GM18505 (cell line): ENCODE measurements around the gene EYA4.

Experiments used
- ATAC-seq: cut with Tn5 transposase; IDR thresholded peaks from one replicate; pipeline ENCODE4 v1.9.1; 2021; ENCODE audit not compliant: unreplicated experiment
- POLR2A ChIP-seq: IDR thresholded peaks from 4 replicates; pipeline ENCODE4 v1.6.1; 2011; ENCODE audit warnings: borderline replicate concordance; ENCODE audit not compliant: insufficient read depth, insufficient read length; ENCODE audit errors: extremely low read depth

The EYA4 gene

DNA sequence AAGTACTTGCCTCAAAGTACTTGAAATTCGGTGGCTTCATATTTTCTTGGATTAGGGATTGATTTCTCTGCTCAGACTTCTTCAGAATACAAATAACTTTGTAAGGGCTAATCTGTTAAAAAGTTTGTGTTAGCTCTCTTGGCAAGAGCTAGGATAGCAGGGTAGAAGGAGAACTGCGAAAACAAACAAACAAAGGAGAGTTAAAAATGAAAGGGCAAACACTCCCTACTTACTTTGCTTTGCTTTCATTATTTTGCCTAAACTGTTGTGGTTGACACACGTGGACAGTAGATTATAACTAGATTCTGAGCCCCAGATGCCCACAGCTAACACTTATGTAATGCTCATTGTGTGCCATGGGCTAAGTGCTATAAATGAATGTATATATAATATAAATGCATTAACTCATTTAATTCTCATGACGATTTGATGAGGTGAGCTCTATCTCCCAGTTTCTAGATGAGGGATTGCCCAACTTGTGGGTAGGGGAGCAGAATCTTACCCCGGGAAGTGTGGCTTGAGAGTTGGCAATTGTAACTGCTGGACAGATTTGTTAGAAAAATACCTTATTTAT, 48.7 kb downstream of the EYA4 start:
- ATAC-seq: no peak
- TF ChIP-seq POLR2A: no peak

GRCh38 chr6:133290930-133291329, 49.8 kb downstream of the EYA4 start:
- ATAC-seq: no peak
- no peak for TF ChIP-seq POLR2A

DNA sequence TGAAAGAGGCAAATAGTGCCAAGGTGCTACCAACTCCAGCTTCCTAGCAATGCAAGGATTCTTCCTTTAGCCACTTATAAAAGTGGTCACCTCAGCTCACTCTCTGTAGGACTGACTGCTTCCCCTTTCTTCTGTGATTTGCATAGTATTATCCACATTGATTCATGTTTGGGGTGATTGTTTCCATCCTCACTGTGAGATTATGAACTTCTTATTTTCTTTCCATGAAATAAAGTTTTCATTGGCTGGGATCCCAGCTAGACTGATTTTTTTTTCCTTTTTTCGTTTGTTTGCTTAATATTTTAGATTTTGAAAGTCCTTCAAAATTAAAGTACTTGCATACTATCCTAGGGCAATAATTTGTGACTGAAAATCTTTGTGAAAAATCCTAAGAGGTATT, 50.5 kb downstream of the EYA4 start:
- TF ChIP-seq POLR2A: no peak
- ATAC-seq: no peak

DNA sequence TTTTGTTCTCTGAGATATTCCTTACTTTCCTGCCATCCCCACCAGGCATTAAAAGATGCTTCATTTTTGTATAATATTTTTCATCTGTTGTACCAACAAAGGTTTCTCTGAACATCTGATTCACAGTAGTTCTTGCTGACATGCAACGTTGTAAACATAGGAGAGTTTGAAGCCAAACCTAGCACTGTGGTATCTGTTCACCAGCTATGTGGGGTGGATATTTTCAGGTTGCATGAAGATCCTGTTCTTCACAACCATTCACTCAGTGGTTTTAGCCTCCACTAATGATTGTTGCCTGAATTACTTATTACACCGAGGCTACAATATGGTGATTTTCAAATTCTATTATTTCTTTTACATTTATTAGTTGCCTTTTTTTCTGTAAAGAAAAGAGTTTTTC, 56.5 kb downstream of the EYA4 start:
- no peak for ATAC-seq
- TF ChIP-seq POLR2A: no peak

GRCh38 chr6:133298335-133298734, 57.2 kb downstream of the EYA4 start:
- no peak for ATAC-seq
- TF ChIP-seq POLR2A: no peak

DNA sequence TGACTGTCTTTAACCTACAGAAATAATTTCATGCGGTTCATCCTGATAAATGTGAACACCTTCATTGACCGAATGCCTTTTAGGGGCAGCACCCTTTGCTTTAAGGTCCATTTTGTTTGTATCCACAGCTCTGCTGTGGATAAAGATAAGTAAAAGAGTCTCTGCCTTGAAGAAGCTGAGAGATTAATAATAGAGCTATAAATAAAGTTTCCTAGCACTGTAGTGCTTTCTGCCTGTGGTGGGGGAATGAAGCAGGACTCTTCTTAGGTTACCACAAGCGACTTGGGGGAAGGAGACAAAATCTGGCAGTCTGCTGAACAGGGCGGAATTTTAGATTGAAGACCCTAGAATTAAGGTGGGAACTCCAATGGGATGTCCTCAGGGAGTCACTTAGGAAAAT, 57.6 kb downstream of the EYA4 start:
- TF ChIP-seq POLR2A: no peak
- ATAC-seq: no peak

DNA sequence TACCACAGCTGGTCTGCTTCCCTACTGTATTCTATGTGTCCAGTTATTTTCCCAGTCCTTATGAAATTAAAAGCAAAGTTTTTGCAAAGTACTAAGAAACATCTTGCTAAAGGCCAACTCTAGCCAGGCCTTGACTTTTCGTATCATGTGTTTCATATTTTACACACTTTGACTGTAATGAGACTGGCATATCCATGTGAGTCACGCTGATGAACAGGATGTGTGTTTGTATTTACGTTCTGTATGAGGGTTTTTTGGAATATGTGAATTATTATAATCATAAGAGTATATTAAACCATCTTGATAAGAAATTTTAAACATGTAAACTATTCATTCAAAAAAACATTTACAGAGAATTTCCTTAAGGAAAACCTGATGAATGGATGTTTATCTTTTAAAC, 59.7 kb downstream of the EYA4 start:
- ATAC-seq: no peak
- no peak for TF ChIP-seq POLR2A

DNA sequence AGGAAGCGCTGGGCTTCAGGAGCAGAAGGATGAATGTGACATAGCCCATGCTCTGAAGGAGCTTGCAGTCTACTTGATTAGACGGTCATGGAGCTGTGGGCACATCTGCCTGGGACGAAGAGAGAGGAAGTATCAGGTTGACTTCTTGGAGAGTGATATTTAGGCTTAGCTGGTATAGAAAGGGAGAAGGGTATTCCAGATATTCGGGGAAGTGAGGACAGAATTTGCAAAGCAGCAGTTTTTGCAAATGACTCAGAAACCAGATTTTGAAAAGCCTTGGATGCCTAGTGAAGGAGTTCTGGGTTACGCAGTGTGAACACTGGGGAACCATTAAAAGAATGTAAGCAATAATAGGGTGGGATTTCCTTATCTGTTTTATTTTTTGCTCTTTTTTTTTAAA, 60.7 kb downstream of the EYA4 start:
- TF ChIP-seq POLR2A: no peak
- ATAC-seq: no peak

DNA sequence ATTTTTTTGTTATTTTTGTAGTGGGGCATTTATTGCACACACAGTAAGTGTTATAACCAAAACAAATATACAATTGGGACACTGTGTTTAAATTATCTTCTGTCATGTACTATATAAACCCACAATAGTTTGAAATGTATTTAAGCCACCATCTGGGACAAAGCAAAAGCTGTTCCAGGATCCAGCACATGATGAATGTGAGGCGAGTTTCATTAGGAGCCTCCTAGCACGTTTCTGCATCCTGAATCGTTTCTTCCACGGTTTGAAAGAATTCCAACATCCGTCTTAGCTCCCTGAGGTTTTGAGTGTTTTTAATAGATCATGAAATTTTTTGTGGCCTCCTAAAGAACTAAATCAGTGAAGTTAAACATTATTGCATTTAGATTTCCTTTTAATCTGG, 65.8 kb downstream of the EYA4 start:
- ATAC-seq: no peak
- TF ChIP-seq POLR2A: no peak

- ATAC-seq: no peak
- TF ChIP-seq POLR2A: no peak
Observed at GRCh38 chr6:133309579-133309978, 68.4 kb downstream of the EYA4 start.

DNA sequence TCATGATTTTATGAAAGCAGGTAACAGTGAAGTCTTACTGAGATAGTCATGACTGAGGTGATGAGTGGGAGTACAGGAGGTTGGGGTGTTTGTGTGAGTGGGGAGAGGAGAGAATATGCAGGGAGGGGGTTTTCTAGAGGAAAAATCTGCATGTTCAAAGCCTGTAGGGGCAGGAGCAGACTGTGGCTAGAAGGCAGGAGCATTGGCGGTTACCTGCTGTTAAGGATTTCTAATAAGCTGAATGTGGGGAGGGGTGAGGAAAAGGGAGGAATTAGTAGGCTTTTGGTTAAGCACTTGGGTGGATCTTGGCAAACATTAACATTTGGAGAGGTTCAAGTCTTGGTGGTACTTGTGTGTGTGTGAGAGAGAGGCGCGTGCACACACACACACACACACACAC, 70.8 kb downstream of the EYA4 start:
- TF ChIP-seq POLR2A: no peak
- no peak for ATAC-seq

DNA sequence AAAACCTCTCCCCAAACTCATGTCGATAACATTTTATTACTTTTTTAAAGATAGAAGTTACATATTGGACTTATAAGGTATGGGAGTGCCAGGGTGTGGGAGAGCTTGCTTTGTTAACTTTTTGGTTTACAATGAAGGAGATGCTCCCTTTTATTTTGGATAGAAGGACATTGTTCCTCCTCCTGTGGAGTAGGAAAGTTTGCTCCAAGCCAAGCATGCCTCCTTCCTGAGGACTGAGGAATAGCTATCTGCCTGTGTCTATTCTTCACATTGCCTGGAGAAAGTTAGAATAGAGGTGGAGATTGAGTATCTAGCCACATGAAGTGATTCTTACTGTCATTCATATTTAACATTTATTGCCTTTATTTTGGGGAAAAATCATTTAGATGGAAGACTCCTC, 71.9 kb downstream of the EYA4 start:
- ATAC-seq: no peak

DNA sequence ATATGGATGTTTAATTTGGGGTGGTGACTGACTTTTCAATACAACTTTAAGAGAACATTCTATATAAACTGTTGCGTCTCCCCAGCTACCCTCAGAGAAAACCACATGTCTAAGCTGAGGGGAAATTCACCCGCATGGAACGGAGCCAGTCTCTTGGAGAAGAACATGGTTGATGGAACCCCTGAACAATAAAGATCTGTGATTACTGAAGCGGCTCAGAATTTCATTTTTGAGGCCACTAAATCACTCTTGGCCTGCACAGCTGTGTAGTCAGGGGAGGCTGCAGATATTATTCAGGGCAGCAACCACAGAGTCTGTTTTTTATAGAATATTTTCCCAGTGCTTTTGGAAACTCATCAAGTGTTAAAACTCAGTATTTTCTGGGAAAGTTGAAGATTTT, 73.8 kb downstream of the EYA4 start:
- TF ChIP-seq POLR2A: no peak
- ATAC-seq: no peak

More for the DNA sequence above, 71.9 kb downstream of the EYA4 start:
- no peak for TF ChIP-seq POLR2A

GRCh38 chr6:133315811-133316210, 74.7 kb downstream of the EYA4 start:
- TF ChIP-seq POLR2A: no peak
- ATAC-seq: no peak

DNA sequence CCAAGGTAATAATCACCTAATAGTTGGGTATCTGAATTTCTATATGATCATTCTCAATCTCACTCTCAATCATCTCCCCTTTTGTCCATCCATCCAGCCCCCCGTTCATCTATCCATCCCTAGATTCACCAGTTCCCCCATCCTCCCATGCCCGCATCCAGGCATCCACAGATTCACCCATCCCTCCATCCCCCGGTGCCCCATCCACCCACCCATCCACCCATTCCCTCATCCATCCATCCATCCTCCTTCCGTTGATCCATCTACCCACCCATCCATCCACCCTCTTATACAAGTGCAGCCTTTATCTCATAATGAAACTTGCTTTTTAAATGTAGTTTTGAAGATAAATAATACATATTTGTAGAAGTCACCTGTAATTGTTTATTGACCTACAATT, 76.5 kb downstream of the EYA4 start:
- no peak for TF ChIP-seq POLR2A
- ATAC-seq: no peak
